Panc1 (cell line): ENCODE measurements around the gene DTYMK.
"Not testable (repeated sequence)": the region's sequence is repeated elsewhere in the genome, so short reads cannot be mapped to it uniquely, and the experiment has no call there.

Experiments
- POLR2AphosphoS5 ChIP-seq: IDR thresholded peaks from 2 replicates; pipeline ENCODE4 v1.6.1; 2012; ENCODE audit warnings: mild to moderate bottlenecking, low read depth, low read length, moderate library complexity
- SIN3A ChIP-seq: IDR thresholded peaks from 2 replicates; pipeline ENCODE4 v1.6.1; 2012; ENCODE audit warnings: low read depth, mild to moderate bottlenecking, low read length, moderate library complexity, borderline replicate concordance; ENCODE audit not compliant: insufficient read depth
- TCF7L2 ChIP-seq: IDR thresholded peaks from 2 replicates; pipeline ENCODE4 v1.6.1; 2011; ENCODE audit warnings: mild to moderate bottlenecking, low read depth, low read length, inconsistent platforms
- TF ChIP-seq, protein P1 (sequence below): fragments of 450-650 bp; IDR thresholded peaks from 2 replicates; pipeline ENCODE4 v1.5.1; 2017; ENCODE audit warnings: mild to moderate bottlenecking

DNA sequence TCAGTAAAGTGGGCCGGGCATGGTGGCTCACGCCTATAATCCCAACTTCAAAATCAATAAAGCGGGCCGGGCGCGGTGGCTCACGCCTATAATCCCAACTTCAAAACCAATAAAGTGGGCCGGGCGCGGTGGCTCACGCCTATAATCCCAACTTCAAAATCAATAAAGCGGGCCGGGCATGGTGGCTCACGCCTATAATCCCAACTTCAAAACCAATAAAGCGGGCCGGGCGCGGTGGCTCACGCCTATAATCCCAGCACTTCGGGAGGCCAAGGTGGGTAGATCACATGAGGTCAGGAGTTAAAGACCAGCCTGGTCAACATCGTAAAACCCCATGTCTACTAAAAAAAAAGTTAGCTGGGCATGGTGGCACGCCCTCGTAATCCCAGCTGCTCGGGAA, 23.9 kb downstream of the DTYMK start:
- TF ChIP-seq, protein P1, sequence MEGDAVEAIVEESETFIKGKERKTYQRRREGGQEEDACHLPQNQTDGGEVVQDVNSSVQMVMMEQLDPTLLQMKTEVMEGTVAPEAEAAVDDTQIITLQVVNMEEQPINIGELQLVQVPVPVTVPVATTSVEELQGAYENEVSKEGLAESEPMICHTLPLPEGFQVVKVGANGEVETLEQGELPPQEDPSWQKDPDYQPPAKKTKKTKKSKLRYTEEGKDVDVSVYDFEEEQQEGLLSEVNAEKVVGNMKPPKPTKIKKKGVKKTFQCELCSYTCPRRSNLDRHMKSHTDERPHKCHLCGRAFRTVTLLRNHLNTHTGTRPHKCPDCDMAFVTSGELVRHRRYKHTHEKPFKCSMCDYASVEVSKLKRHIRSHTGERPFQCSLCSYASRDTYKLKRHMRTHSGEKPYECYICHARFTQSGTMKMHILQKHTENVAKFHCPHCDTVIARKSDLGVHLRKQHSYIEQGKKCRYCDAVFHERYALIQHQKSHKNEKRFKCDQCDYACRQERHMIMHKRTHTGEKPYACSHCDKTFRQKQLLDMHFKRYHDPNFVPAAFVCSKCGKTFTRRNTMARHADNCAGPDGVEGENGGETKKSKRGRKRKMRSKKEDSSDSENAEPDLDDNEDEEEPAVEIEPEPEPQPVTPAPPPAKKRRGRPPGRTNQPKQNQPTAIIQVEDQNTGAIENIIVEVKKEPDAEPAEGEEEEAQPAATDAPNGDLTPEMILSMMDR, result not testable (repeated sequence)
- not testable (repeated sequence) for TF ChIP-seq SIN3A, TCF7L2, POLR2AphosphoS5
